Hematopoietic multipotent progenitor cell treated with erythropoietin and hydrocortisone succinate and interleukin-3 and kit ligand, for 15 days (in vitro differentiated cells): ENCODE measurements around the gene ZNF112.

ENCODE experiments used
- DNase-seq: peaks from one replicate; pipeline ENCODE4 v3.0.0-alpha.2; 2015; ENCODE audit warnings: low spot score

Gene ZNF112

GRCh38 chr19:44280916-44281315, 75.6 kb downstream of the ZNF112 start:
- DNase-seq = no peak

- DNase-seq = no peak
These were observed 78.2 kb downstream of the ZNF112 start for GRCh38 chr19:44278181-44278690.

DNA sequence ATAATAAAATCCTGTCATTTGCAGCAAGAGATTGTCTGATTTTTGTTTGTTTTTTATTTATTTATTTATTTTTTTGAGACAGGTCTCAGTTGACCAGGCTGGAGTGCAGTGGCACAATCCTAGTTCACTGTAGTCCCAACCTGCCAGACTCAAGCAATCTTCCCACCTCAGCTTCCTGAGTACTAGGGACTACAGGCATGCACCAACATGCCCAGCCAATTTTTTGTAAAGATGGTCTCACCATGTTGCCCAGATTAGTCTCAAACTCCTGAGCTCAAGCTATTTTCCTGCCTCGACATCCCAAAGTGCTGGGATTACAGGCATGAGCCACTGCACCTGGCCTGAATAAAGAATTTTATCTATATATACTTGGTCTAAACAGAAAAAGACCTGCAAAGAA, 79.1 kb downstream of the ZNF112 start:
- DNase-seq = no peak
